H1 (cell line): Measurements from ENCODE around the gene PLIN1. TPM values are rescaled to one million over a fixed set of nuclear protein-coding genes. Genes with fewer than 3 reads are reported as not detected.

ENCODE experiments used
- HDAC2 ChIP-seq, 2 experiments: fragments of 300-600 bp in 1 of 2; sonication (generic) in 1 of 2; IDR thresholded peaks; 2 replicates each; pipeline ENCODE4 v1.6.1; 2011 to 2012; ENCODE audit warnings: low read depth in 2 of 2, low read length in 2 of 2, mild to moderate bottlenecking in 2 of 2, moderate library complexity in 2 of 2, borderline replicate concordance in 1 of 2, inconsistent platforms in 1 of 2
- POU5F1 ChIP-seq: IDR thresholded peaks from 2 replicates; pipeline ENCODE4 v1.6.1; 2011; ENCODE audit warnings: low read depth, mild to moderate bottlenecking, low read length, moderate library complexity
- SRF ChIP-seq: IDR thresholded peaks from 2 replicates; pipeline ENCODE4 v1.6.1; 2011; ENCODE audit warnings: mild to moderate bottlenecking, low read depth, low read length, moderate library complexity
- polyA plus RNA-seq, 7 experiments: library from polyadenylated mRNA; depleted of rRNA in 3 of 7; stranded (reverse) in 5 of 7; unstranded in 2 of 7; fragments of >200 nt in 5 of 7; fragments of 200-250 nt in 2 of 7; gene quantifications; 1 replicate in 5 of 7; 2 replicates in 1 of 7; 4 replicates in 1 of 7; pipeline versions ENCODE4 v1.2.1 to v1.2.3, GENCODE V29; 2011 to 2013; ENCODE audit warnings: missing spikeins in 2 of 7, mixed read lengths in 2 of 7
- total RNA-seq: library from RNA; stranded (reverse); fragmentation: NEBNext Ultra II Directional; extraction: Animal tissue kit (Norgen Biotek cat#: 25700); gene quantifications from 2 replicates; pipeline ENCODE4 v1.2.1, GENCODE V29; 2021

Gene PLIN1
- total and polyA plus RNA-seq, 2 of the 8 experiments (the other 6 are each of a cell fraction or from before 2014, with no cell fraction given) = 0.33 TPM; not detected in 1

- TF ChIP-seq HDAC2 (IDR thresholded peaks at IDR 0.05; ENCODE audit: borderline replicate concordance in 1 of 2, low read depth in 2 of 2, low read length in 2 of 2) = no peak
- TF ChIP-seq POU5F1 = no peak
- no peak for TF ChIP-seq SRF
These were observed 19.9 kb downstream of the PLIN1 start (continued) for GRCh38 chr15:89659295-89659694.
